Measurements from ENCODE around the gene INPP5D.

- TF ChIP-seq CTCF (IDR thresholded peaks at IDR 0.05; ENCODE audit: insufficient read depth, low read length, poor library complexity, severe bottlenecking) = no peak
- TF ChIP-seq EZH2phosphoT487 (conservative IDR thresholded peaks at IDR 0.05; ENCODE audit: low read length) = no peak
Observed at GRCh38 chr2:233040571-233040970, 19.6 kb upstream of the INPP5D start.

Data from SU-DHL-6 (cell line).